GM18526 (cell line): Measurements from ENCODE around the gene MCRIP2.

Source experiments
- POLR2A ChIP-seq: IDR thresholded peaks from 3 replicates; pipeline ENCODE4 v1.6.1; 2011; ENCODE audit not compliant: insufficient read length; ENCODE audit errors: extremely low read depth

MCRIP2 gene

DNA sequence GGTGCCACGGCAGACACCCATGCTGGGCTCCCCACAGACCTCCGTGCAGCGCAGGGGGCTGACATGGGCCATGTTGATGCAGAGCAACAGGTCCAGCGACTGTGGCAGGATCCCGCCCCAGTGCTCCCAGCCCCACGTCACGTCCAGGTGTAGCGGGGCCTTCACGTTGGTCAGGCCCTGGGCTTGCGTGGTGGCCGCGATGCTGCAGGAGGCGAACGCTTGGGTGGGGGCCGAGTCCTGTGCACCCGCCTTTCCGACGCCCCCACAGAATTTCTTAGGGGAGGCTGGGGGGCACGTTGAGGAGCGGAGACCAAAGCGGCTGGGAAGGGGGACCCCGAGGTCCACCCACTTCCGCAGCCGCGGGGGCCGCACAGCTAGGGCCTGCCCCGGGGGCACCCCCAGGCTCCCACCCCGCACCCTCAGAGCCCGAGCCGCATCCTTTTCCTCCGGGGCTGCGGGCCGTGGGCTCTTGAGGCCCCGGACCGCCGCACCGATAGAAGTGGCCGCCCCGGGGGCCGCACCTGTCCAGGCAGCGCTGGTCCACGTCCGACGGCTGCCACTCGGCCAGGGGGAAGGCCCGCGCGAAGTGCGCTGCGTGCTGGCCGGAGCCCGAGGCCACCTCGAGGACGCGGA, 5.9 kb upstream of the MCRIP2 start:
- TF ChIP-seq POLR2A = no peak

DNA sequence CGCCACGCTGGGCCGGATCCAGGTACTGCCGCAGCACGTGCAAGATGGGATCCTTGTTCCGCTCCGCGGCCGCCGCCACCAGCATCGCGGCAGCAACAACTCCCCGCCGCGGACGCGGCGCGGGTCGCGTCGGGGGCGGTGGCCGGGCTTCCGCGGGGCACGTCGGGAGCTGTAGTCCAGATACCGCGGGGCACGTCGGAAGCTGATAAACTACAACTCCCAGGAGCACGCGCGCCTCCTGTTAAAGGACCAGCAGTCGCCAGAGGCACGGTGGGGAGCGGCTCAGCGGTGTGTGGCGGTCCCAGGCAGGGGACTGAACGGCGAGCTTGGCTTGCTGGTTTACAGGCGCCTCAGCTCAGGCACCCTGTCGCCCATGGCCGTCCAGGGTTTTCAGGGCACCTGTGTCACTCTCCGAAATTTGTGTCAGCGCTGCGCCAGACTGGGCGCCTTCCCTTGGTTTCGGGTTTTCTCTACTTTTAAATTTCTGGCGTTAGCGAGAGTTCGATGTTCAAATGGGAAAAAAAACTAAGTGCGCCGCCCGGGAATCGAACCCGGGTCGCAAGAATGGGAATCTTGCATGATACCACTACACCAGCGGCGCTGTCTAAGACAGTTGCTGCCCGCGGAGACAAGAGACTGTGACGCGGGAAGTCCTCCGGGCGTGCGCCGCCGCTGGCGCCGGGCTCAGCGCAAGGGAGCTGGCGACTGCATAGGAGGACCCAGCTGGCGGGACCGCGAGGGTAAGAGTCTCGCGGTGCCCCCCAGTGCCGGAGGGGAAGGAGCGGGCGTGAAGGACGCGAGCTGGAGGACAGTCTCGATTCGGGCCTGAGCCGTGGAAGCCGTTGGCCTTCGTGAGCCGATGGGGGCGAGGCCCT, 5.2 kb upstream of the MCRIP2 start, which contains the start of gene METTL26:
Gene METTL26 (minus strand): TSS at position 100 of the 875 bp plus-strand sequence. CDS start 15 bp downstream, at position 85.
- peak; percentile 77 for TF ChIP-seq POLR2A

DNA sequence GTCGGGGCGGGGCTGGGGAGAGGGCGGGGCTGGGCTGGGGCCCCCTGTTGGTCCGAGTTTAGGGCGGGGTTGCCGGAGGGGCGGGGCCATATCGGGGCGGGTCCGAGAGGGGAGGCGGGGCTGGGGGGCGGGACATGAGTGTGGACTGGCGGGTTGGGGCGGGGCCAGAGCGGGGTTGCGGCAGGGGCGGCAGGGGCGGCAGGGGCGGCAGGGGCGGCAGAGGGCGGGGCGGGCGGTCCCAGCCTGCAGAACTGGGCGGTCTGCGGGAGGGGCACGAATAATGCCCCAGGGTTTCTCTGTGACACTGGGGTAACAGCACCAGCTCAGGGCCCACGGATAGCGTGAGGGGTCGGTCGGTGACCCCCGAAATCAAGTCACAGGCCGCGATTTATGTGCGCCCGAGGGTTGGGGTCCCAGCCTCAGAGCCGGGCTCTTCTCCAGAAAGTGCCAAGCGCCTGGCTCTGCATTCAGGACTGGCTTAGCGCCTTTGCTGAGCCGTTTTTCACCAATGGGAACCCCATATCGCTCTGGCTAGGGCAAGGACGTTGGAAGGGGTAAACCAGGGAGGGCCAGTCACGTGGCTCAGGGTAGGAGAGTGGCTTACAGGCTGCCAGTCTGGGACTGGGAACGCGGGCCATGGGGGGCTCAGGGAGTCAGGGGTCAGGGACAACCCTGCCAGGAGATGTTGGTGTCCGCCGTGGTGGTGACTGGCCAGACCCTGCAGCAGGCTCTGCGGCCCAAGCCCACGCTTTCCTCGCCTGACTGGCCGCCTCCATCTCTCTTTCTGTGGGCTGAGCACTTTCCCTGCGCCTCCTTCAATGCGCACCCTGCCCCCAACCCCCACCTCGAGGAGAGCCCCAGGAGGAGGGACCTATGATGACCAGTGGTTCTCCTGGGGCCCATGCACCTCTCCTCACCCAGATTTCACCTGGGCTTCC, 4.3 kb upstream of the MCRIP2 start:
- TF ChIP-seq POLR2A = no peak

DNA sequence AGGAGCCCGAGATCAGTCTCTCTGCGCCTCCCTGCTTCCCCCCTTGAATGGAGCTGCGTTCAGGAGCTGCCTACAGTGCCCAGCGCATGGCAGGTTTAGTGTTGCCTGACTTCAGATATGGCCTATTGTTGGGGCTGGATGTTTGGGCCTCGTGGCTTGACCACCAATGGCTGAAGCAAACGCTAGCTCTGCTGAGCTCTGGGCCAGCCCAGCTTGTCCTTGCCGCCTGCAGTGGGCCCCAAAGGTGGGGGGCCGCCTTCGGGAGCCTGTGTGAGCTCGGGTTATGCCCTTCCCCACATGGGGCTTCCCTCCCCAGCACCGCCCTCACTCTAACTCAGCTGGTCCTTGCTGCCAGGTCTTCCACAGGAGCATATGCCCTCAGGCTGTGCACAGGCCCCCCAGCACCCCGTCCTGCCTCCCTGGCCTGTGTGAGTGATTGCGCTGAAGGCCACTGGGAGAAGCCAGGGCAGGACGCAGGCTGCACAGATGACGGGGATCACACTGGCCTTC, 3.5 kb upstream of the MCRIP2 start:
- TF ChIP-seq POLR2A = no peak

DNA sequence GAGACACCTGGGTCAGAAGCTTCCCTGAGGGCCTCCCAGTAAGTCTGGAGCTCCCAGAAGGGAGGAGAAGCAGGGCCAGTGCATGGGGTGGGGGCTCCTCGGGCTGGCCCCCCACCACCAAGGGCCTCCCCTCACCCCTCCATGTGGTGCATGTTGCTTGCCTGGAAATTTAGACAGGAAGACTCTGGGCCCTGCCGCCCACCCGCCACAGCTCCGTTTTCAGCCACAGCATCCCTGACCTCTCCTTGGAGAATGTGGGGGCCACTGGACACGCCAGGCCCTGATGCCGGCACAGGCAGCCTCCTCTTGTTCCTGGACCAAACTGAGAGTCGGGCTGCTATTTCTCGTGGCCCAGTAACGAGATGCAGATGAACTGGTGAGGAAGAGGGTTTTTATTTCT, 2.8 kb upstream of the MCRIP2 start:
- TF ChIP-seq POLR2A = no peak

DNA sequence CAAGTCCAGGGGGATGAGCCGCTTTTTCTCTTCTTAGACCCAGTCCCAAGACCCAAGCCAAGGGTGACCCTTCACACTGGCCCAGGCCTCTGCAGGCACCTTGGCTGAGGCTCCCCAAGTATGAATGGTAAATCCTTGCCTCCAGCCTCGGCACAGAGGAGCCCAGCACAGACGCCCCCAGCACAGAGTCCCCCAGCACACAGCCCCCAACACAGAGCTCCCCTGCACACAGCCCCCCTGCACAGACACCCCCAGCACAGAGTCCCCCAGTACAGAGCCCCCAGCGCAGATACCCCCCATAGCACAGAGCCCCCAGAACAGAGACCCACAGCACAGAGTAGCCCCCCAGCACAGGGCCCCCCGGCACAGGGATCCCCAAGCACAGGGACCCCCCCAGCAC, 1.0 kb upstream of the MCRIP2 start:
- TF ChIP-seq POLR2A = no peak

DNA sequence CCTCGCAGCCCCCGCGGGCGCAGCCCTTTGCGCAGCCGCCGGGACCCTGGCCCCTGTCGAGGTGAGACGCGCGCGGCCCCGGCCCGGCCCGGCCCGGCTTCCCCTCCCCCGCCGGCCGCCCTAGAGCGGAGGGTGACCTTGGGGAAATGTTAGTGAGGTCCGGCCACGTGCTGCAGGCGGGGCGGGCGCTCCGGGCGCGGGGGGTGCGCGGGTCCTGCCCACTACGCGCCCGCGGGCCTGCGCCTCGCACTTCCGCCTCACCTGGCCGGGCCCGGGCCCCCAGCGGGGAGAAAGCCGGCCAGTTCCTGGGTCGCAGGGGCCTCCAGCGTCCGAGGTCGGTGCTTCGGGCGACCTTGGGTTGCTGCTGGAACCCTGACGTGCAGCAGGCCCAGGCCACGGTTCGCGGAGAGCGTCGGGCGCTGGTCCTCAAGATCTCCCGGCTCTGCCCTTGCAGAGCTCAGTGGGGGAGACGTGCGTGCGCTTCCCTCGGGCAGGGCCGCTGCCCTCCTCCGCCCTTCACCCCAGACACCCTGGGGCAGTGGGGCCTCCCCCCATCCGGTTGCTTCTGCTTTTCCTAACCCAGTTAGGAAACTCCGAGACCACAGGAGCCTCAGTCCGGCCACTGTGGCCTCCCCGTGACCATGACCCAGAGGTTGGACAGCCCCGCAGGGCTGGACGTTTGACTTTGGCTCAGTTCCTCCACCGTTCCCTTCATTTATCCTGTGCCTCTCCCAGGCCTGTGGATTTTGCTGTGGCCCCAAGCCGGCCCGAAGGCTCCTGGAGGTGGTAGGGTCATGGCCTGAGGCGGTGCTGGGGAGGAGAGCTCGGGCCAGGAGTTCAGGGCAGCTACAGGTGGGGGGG, 791 bp downstream of the MCRIP2 start:
- peak; percentile 36 for TF ChIP-seq POLR2A

DNA sequence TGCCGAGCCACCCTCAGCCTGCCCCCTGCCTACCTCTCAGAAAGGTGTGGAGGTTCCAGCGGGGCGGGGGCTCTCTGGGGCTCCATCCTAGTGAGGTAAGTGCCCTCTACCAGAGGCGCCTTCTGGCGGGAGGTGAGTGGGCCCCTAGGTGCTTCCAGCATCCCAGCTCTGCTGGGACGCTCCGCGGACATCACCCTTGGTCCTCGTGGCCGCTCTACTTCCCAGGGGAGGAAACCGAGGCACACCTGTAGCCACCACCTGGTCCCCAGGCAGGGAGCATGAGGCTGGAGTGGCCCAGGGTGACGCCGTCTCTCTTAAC, 1.4 kb downstream of the MCRIP2 start:
- no peak for TF ChIP-seq POLR2A

DNA sequence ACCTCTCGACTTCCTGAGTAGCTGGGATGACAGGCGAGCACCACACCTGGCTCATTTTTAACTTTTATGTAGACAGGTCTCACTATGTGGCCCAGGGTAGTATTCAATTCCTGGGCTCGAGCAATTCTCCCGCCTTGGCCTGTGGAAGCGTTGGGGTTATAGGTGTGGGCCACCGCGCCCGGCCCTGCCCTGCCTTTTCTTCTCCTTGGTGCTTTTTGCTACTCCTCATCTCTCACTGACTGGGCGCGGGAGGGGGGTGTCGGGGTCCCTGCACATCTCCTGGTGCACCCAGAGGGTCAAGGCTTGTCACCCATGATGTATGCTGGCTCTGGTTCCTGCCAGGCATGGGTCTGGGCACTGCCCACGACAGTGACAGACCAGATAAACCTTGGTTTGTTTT, 2.9 kb downstream of the MCRIP2 start:
- TF ChIP-seq POLR2A = no peak

DNA sequence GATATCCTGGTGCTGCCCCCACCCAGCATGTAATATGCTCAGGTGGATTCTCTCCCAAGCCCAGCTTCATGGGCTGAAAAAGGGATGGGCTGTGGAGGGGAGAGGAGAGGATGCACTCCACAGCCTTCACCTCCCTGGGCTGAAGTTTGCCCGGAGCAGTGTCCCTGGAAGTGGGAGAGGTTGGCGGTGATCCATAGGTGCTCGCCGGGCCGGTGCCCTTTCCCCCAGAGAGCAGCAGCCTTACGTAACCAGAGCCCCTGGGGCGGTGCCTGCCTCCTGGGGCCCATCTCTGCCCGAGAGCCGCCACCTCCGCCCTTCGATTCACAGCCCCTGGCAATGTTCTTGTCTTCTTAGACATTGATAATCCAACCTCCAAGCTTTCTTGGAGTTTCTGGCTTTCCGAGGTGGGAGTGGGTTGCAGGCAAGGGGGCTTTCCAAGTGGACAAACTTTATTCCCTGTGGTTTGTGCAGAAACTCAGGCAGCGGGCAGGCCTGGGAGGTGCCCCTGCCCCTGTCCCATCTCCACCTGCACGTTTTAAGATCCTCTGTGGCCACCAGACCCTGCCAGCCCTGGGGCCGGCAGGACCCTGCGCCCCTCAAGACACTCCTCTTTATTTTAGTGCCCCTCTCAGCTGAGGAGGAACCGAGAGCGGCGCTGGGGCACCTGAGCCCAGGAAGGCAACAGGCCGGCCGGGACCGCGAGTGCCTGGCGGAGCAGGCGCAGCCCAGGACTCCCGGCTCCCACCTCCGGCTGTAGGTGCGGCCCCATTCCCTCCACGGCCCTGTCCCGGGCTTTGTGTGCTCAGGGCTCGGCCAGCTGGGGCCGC, 4.4 kb downstream of the MCRIP2 start:
- no peak for TF ChIP-seq POLR2A

DNA sequence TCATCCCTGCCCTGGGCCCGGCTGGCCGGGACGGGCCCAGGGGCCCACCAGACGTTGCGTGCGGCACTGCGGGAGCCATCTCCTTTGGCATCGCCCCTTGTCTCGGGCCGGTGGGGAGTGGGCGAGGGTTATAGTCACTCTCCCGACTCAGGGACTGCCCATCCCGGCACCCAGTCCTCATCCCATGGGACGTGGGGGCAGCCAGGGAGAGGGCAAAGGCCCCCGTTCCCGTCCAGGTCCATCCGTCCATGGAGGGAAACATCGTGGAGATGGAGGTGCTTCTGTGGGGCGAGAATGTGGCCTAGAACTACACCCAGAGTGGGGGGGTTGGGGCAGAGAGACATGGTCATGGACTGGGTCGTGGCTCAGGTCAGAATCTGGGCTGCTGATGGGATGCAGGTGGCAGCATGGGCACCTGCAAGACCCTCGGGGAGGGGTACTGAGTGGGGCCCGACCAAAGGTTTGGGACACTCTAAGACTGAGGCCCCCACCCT, 5.1 kb downstream of the MCRIP2 start:
- no peak for TF ChIP-seq POLR2A

DNA sequence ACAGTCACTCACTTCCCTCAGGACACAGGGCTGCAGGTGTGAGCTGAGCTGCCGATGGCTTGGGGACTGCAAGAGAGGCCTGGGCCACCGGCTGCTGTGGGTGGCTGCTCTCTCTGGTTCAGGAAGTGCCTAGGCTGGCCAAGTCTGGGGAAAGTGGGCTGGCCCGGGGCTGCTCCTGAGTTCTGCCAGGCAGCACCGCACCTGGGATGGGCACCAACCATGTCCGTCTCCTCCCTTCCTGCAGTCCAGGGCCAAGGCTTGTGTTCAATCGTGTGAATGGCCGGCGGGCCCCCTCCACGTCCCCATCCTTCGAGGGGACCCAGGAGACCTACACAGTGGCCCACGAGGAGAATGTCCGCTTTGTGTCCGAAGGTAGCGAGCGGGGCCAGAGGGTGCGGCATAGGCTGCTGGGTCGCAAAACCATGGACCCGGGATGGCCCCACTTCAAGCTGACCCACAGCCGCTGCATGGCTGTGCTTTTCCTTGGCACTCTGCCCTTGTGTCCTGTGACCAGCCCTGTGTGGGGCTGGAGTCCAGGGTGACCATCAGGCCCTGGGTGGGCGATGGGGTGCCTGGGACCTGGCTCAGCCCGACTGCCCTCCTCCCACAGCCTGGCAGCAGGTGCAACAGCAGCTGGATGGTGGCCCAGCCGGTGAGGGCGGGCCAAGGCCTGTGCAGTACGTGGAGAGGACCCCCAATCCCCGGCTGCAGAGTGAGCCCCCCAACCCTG, 5.7 kb downstream of the MCRIP2 start:
- no peak for TF ChIP-seq POLR2A
